CD4-positive, alpha-beta memory T cell (primary cell): ENCODE results near the gene PNMA3. TPM values are rescaled to one million over a fixed set of nuclear protein-coding genes. Genes with fewer than 3 reads are reported as not detected.
"Not testable (repeated sequence)": the region's sequence is repeated elsewhere in the genome, so short reads cannot be mapped to it uniquely, and the experiment has no call there.

Experiments
- CTCF ChIA-PET: fragments of 350-600 bp; sonication (Branson Sonifier 250); formaldehyde crosslinking; loops from one replicate; lab custom pipeline; 2021; ENCODE audit warnings: inconsistent platforms; ENCODE audit not compliant: partially characterized antibody; lab: Charles Lee
- POLR2A ChIA-PET: fragments of 350-600 bp; sonication (Branson Sonifier 250); formaldehyde crosslinking; loops from one replicate; lab custom pipeline; 2021; ENCODE audit not compliant: partially characterized antibody; lab: Charles Lee
- DNase-seq, 5 donors: peaks; one replicate each; pipeline versions ENCODE4 v3.0.0 to v3.0.0-alpha.2; 2020 to 2022; ENCODE audit warnings: mixed read lengths in 1 of 5
- H3K27ac ChIP-seq: one replicate; pipeline ENCODE4 v1.7.0; 2013; ENCODE audit warnings: low read depth, low read length
- H3K27me3 ChIP-seq: 2 replicates; pipeline ENCODE4 v1.7.0; 2013; ENCODE audit warnings: mild to moderate bottlenecking, low read length, moderate library complexity; ENCODE audit not compliant: insufficient read depth
- H3K36me3 ChIP-seq: 2 replicates; pipeline ENCODE4 v1.7.0; 2013; ENCODE audit warnings: mild to moderate bottlenecking, low read length, moderate library complexity; ENCODE audit not compliant: insufficient read depth
- H3K4me1 ChIP-seq: 2 replicates; pipeline ENCODE4 v1.7.0; 2013; ENCODE audit warnings: mild to moderate bottlenecking, low read length, moderate library complexity; ENCODE audit not compliant: insufficient read depth
- H3K4me3 ChIP-seq, 2 donors: one replicate each; pipeline ENCODE4 v1.7.0; 2013; ENCODE audit warnings: low read length in 2 of 2, mild to moderate bottlenecking in 1 of 2
- H3K9me3 ChIP-seq, 2 donors: one replicate each; pipeline ENCODE4 v1.7.0; 2013; ENCODE audit warnings: low read length in 2 of 2, control low read depth in 1 of 2; ENCODE audit not compliant: control insufficient read depth in 1 of 2
- H3K27ac Mint-ChIP-seq, 7 donors: one replicate each; pipeline ENCODE4 v1.8.0; 2020 to 2021; ENCODE audit warnings: mixed read lengths in 7 of 7, mild to moderate bottlenecking in 6 of 7, inconsistent platforms in 3 of 7, moderate library complexity in 3 of 7
- H3K27me3 Mint-ChIP-seq, 2 donors: one replicate each; pipeline ENCODE4 v1.8.0; 2020 to 2021; ENCODE audit warnings: mixed read lengths in 2 of 2
- H3K36me3 Mint-ChIP-seq, 2 donors: one replicate each; pipeline ENCODE4 v1.8.0; 2020 to 2021; ENCODE audit warnings: mixed read lengths in 2 of 2, inconsistent platforms in 1 of 2, mild to moderate bottlenecking in 1 of 2
- H3K4me1 Mint-ChIP-seq, 4 donors: one replicate each; pipeline ENCODE4 v1.8.0; 2020 to 2021; ENCODE audit warnings: mixed read lengths in 4 of 4, mild to moderate bottlenecking in 1 of 4
- H3K4me3 Mint-ChIP-seq, 8 donors: one replicate each; pipeline ENCODE4 v1.8.0; 2020 to 2021; ENCODE audit warnings: mixed read lengths in 8 of 8, mild to moderate bottlenecking in 7 of 8, moderate library complexity in 6 of 8, inconsistent platforms in 3 of 8
- H3K9me3 Mint-ChIP-seq, 8 donors: one replicate each; pipeline ENCODE4 v1.8.0; 2020 to 2021; ENCODE audit warnings: mixed read lengths in 8 of 8, mild to moderate bottlenecking in 5 of 8, inconsistent platforms in 3 of 8, moderate library complexity in 1 of 8
- intact Hi-C: fragments of 100-400 bp; cut with micrococcal nuclease; formaldehyde crosslinking; loops from one replicate; pipeline ENCODE4 v1.15.1; 2023
- polyA plus RNA-seq, 2 donors: library from polyadenylated mRNA; unstranded; fragments of 300-500 nt; fragmentation: Illumina TruSeq; gene quantifications; one replicate each; pipeline ENCODE4 v1.2.3, GENCODE V29; 2021
- total RNA-seq, 2 experiments: library from RNA; stranded (reverse); gene quantifications; one replicate each; pipeline ENCODE4 v1.2.3, GENCODE V29; 2021

PNMA3 gene
- total and polyA plus RNA-seq, 4 experiments from 2014 or later = 0.21 to 14.3 (median 5.9) TPM

- Mint-ChIP-seq H3K27ac (no peak overlapping the region), H3K36me3 (no peaks in the 10 kb centered on the region)
Measured at GRCh38 chrX:153059191-153060094, 3.2 kb downstream of the PNMA3 start.

GRCh38 chrX:153060095-153060445, 3.8 kb downstream of the PNMA3 start:
- Histone ChIP-seq H3K4me1 (no peaks in the 10 kb centered on the region), H3K4me3 (no peak overlapping the region), H3K36me3 (no peaks in the 10 kb centered on the region), H3K27ac (no peak overlapping the region), H3K9me3 (no peaks in the 10 kb centered on the region), H3K27me3 (no peaks in the 10 kb centered on the region)
- Mint-ChIP-seq H3K4me3 (no peak overlapping the region), H3K27me3 (peaks cover 0 to 2% of the 10 kb centered on the region in 2 donors), H3K27ac (no peak overlapping the region), H3K9me3 (no peaks in the 10 kb centered on the region), H3K36me3 (no peaks in the 10 kb centered on the region), H3K4me1 (no peaks in the 10 kb centered on the region)
- DNase-seq = no peak
- ChIA-PET CTCF (no interaction called here), POLR2A (no interaction called here)
- intact Hi-C loops = no loop called here

More at GRCh38 chrX:153059191-153060094, 3.2 kb downstream of the PNMA3 start:
- Histone ChIP-seq H3K9me3 (no peaks in the 10 kb centered on the region), H3K36me3 (no peaks in the 10 kb centered on the region), H3K27ac (no peak overlapping the region), H3K27me3 (no peaks in the 10 kb centered on the region), H3K4me3 (no peak overlapping the region), H3K4me1 (no peaks in the 10 kb centered on the region)
- POLR2A ChIA-PET = no interaction called here
- Mint-ChIP-seq H3K27me3 (peaks cover 0 to 2% of the 10 kb centered on the region in 2 donors), H3K9me3 (no peaks in the 10 kb centered on the region), H3K4me1 (no peaks in the 10 kb centered on the region), H3K4me3 (no peak overlapping the region)
- CTCF ChIA-PET = interaction anchor here (0.7 kb wide), 1 partner anchor 401 kb away, joined by 3 read pairs; no protein-coding TSS in a partner anchor
- no peak for DNase-seq
- intact Hi-C loops = no loop called here

GRCh38 chrX:153061732-153062131, 5.5 kb downstream of the PNMA3 start:
- Histone ChIP-seq H3K9me3 (no peaks in the 10 kb centered on the region), H3K4me3 (no peak overlapping the region), H3K36me3 (no peaks in the 10 kb centered on the region), H3K27me3 (no peaks in the 10 kb centered on the region), H3K4me1 (no peaks in the 10 kb centered on the region), H3K27ac (no peak overlapping the region)
- intact Hi-C loops = no loop called here
- Mint-ChIP-seq H3K36me3 (no peaks in the 10 kb centered on the region), H3K27ac (no peak overlapping the region), H3K4me1 (no peaks in the 10 kb centered on the region), H3K27me3 (no peaks in the 10 kb centered on the region), H3K9me3 (no peaks in the 10 kb centered on the region), H3K4me3 (no peak overlapping the region)
- ChIA-PET POLR2A (no interaction called here), CTCF (no interaction called here)
- DNase-seq = no peak

GRCh38 chrX:153063315-153063714, 7.0 kb downstream of the PNMA3 start:
- Histone ChIP-seq H3K36me3 (no peaks in the 10 kb centered on the region), H3K27ac (no peak overlapping the region), H3K27me3 (no peaks in the 10 kb centered on the region), H3K4me3 (no peak overlapping the region), H3K9me3 (no peaks in the 10 kb centered on the region), H3K4me1 (no peaks in the 10 kb centered on the region)
- CTCF ChIA-PET = no interaction called here
- no peak for DNase-seq
- intact Hi-C loops = no loop called here
- Mint-ChIP-seq H3K4me1 (no peaks in the 10 kb centered on the region), H3K4me3 (no peak overlapping the region), H3K9me3 (no peaks in the 10 kb centered on the region), H3K27me3 (no peaks in the 10 kb centered on the region), H3K27ac (no peak overlapping the region), H3K36me3 (no peaks in the 10 kb centered on the region)
- POLR2A ChIA-PET = no interaction called here

DNA sequence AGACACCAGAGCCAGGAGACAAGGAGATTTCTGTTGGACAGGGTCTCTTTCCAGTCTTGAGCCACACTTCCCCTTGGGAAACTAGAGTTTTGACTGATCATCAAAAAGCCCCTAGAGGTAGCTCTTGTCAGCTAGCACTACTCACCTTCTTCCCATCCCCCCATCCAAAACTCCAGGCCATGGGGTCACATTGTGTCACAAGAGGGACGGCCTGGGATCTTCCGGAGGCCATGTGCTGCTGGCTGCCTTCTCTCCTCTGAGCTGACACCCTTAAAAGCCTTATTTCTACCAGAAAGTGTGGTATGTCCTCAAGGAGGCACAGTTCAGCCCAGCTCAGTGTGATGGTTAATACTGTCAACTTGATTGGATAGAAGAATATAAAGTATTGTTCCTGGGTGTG, 7.8 kb downstream of the PNMA3 start:
- Histone ChIP-seq H3K36me3 (no peaks in the 10 kb centered on the region), H3K27ac (no peak overlapping the region), H3K27me3 (no peaks in the 10 kb centered on the region), H3K4me3 (no peak overlapping the region), H3K4me1 (no peaks in the 10 kb centered on the region), H3K9me3 (no peaks in the 10 kb centered on the region)
- H3K27me3 Mint-ChIP-seq = no peaks in the 10 kb centered on the region
- ChIA-PET CTCF (no interaction called here), POLR2A (no interaction called here)
- H3K4me1 Mint-ChIP-seq = no peaks in the 10 kb centered on the region
- no peak overlapping the region for H3K27ac Mint-ChIP-seq
- no peak for DNase-seq
- intact Hi-C loops = no loop called here
- H3K36me3 Mint-ChIP-seq = no peaks in the 10 kb centered on the region
- no peak overlapping the region for H3K4me3 Mint-ChIP-seq
- H3K9me3 Mint-ChIP-seq = no peaks in the 10 kb centered on the region

- Mint-ChIP-seq H3K4me1 (no peaks in the 10 kb centered on the region), H3K4me3 (no peak overlapping the region), H3K9me3 (no peaks in the 10 kb centered on the region), H3K27ac (no peak overlapping the region), H3K36me3 (no peaks in the 10 kb centered on the region), H3K27me3 (no peaks in the 10 kb centered on the region)
- H3K27me3 ChIP-seq = no peaks in the 10 kb centered on the region
- H3K9me3 ChIP-seq = no peaks in the 10 kb centered on the region
- H3K4me3 ChIP-seq = no peak overlapping the region
- POLR2A ChIA-PET = no interaction called here
- DNase-seq = no peak
- no peaks in the 10 kb centered on the region for H3K36me3 ChIP-seq
- no peaks in the 10 kb centered on the region for H3K4me1 ChIP-seq
- intact Hi-C loops = no loop called here
- H3K27ac ChIP-seq = no peak overlapping the region
- CTCF ChIA-PET = no interaction called here
Measured at GRCh38 chrX:153065389-153065788, 9.1 kb downstream of the PNMA3 start.

DNA sequence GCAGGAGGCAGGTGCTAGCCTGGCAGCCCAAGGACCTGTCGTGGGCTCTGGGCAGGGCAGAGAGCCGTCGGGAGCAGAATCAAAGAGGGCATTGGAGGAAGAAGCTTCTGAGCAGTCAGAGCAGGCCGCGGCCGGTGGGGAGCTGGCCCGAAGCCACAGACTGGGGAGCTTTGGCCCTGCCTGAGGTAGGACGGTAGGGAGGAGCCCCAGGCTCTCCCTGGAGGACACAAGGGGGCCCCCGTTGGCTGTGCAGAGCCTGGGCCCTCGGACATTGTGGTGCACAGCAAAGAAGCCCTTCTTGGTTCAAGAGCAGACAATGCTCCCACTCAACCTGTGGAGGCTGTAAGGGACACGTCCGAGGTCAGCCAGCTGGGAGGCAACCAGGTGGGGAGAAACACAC, 10.1 kb downstream of the PNMA3 start:
- H3K27me3 Mint-ChIP-seq, H3K36me3 ChIP-seq, H3K27me3 ChIP-seq, H3K9me3 ChIP-seq, H3K4me3 ChIP-seq, POLR2A ChIA-PET, H3K27ac ChIP-seq, H3K9me3 Mint-ChIP-seq, H3K4me3 Mint-ChIP-seq, H3K27ac Mint-ChIP-seq, H3K4me1 Mint-ChIP-seq, H3K4me1 ChIP-seq, DNase-seq, H3K36me3 Mint-ChIP-seq, intact Hi-C loops, CTCF ChIA-PET: not testable (repeated sequence)
